Measurements from ENCODE around the gene INHBE.
A peak's percentile ranks its signal among the peaks of the same experiment; 100 is the strongest.

The INHBE gene

DNA sequence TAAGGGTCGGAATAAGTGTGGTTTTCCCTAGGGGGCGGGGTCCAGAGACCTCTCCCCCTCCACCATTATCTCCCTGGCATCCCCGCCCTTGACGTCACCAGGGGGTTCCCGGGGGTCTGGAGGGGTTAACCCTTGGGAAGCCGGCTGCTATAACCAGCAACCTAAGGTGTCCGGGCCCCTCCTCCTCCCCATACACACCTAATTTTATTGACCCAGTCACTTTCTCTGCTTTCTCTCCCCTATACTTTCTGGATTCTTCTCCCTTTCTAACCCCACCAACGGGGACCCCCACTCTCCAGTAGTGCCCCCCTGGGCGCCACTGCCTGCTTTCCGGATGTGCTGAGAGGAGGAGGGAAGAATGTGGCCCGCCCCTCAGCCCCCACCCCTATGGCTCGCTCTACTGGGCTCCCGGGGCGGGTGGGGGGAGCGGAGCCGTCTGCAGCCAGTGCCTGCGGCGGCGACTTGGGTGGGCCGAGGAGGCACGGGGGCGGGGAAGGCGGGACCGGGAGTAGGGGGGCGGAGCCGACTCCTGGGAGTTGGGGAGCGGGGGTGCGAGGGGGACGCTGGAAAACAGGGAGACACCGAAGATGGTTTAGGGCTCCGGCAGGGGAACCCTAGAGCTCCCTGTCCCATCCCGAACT is 6.3 kb downstream of the INHBE start:
- in situ Hi-C loops (cut with HindIII; ENCODE audit: low sequenced_read_pairs), result loop anchor here (25.0 kb wide), 1 partner anchor 149 kb away; no protein-coding TSS in a partner anchor
- H3K4me3 ChIP-seq (ENCODE audit: low read depth, low read length), result peak overlapping the region; percentile 51
- no peak for DNase-seq (ENCODE audit: low read depth)
- TF ChIP-seq, protein P1, sequence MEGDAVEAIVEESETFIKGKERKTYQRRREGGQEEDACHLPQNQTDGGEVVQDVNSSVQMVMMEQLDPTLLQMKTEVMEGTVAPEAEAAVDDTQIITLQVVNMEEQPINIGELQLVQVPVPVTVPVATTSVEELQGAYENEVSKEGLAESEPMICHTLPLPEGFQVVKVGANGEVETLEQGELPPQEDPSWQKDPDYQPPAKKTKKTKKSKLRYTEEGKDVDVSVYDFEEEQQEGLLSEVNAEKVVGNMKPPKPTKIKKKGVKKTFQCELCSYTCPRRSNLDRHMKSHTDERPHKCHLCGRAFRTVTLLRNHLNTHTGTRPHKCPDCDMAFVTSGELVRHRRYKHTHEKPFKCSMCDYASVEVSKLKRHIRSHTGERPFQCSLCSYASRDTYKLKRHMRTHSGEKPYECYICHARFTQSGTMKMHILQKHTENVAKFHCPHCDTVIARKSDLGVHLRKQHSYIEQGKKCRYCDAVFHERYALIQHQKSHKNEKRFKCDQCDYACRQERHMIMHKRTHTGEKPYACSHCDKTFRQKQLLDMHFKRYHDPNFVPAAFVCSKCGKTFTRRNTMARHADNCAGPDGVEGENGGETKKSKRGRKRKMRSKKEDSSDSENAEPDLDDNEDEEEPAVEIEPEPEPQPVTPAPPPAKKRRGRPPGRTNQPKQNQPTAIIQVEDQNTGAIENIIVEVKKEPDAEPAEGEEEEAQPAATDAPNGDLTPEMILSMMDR (IDR thresholded peaks at IDR 0.05; ENCODE audit: low read depth, low read length, missing control alignments), result no peak

DNA sequence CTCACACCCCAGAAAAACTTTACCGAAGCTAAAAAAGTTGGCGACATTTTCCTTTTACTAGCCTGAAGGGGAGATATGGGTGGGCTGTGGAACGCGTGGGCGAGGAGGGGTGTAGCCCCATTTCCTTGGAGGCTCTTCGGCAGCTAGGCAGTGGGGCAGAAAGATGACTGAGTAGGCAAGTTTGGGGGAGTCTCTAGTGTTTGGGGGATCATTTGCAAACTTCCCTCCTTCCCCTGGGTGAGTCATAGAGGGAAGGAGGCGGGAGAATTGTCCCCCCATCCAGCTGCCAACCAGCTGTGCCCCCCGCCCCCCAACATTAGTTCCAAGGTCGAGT is 6.8 kb downstream of the INHBE start:
- in situ Hi-C loops (cut with HindIII; ENCODE audit: low sequenced_read_pairs), result loop anchor here (25.0 kb wide), 1 partner anchor 150 kb away; no protein-coding TSS in a partner anchor
- H3K4me3 ChIP-seq (ENCODE audit: low read depth, low read length), result peak overlapping the region; percentile 51
- no peak for DNase-seq (ENCODE audit: low read depth)

DNA sequence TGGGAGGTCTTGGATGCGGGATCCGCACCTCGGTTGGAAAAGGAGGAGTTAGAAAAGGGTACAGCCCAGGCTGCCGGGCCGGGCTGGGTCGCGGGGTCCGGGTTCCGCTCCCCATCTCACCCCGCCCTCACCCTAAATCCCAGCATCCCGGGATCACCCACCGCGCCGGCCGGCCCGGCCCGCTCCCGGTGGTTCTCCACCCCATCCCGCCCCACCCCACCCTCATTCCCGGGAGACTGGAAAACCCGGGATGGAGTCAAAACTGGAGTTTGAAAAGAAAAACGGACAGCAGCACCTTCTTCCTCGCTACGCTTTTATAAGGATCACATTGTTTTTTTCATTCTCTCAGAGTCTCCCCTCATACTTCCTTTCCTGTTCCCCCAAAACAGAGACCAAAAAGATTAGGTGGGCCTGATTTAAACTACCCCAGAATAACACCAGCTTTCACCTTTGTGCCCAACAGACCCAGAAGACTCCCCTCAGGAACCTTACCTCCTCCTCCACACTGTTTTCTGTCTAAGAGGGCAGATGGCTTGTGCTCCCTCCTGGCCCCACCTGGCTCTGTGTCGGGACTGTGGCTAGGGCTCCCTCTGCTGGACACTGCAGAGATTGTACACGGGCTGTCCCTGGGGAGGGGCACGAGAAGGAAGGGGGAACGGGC is 7.3 kb downstream of the INHBE start:
- in situ Hi-C loops (cut with HindIII; ENCODE audit: low sequenced_read_pairs), result loop anchor here (25.0 kb wide), 1 partner anchor 150 kb away; no protein-coding TSS in a partner anchor
- TF ChIP-seq, protein P1 (IDR thresholded peaks at IDR 0.05; ENCODE audit: low read depth, low read length, missing control alignments), result peak; percentile 96
- peak overlapping the region; percentile 51 for H3K4me3 ChIP-seq (ENCODE audit: low read depth, low read length)
- DNase-seq (ENCODE audit: low read depth), result peak; percentile 66

More for the DNA sequence above, 6.8 kb downstream of the INHBE start:
- TF ChIP-seq, protein P1 (IDR thresholded peaks at IDR 0.05; ENCODE audit: low read depth, low read length, missing control alignments), result no peak

DNA sequence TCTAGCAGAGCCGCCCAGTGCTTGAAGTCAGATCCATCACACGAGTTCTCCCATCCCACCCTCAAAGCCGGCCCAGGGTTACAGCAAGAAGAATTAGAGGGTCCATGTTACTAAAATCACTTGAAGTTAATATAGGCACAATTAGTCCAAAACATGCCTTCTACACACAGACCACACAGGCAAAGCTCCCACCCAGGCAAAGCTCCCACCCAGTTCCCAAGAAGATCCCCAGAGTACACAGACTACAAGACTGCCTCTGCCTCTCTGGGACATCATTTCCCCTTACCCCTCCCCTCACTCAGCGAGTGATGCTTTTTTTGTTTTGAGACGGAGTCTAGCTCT is 7.8 kb downstream of the INHBE start:
- in situ Hi-C loops (cut with HindIII; ENCODE audit: low sequenced_read_pairs), result loop anchor here (25.0 kb wide), 1 partner anchor 151 kb away; no protein-coding TSS in a partner anchor
- TF ChIP-seq, protein P1 (IDR thresholded peaks at IDR 0.05; ENCODE audit: low read depth, low read length, missing control alignments), result no peak
- no peak for DNase-seq (ENCODE audit: low read depth)
- peak overlapping the region; percentile 51 for H3K4me3 ChIP-seq (ENCODE audit: low read depth, low read length)

DNA sequence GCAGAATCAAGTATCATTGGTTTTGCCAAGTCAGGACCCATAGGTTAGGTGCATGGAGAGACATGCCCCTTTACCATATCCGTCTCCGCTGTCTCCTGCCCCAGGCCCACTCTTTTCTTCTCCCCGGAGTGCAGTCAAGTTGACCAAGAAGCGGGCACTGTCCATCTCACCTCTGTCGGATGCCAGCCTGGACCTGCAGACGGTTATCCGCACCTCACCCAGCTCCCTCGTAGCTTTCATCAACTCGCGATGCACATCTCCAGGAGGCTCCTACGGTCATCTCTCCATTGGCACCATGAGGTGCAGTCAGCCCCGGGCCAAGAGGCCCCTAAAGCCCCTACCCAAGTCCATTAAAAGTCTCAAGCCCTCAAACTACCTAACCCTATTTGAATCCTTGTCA is 9.5 kb downstream of the INHBE start:
- H3K4me3 ChIP-seq (ENCODE audit: low read depth, low read length), result no peak overlapping the region
- TF ChIP-seq, protein P1 (IDR thresholded peaks at IDR 0.05; ENCODE audit: low read depth, low read length, missing control alignments), result no peak
- DNase-seq (ENCODE audit: low read depth), result no peak
- in situ Hi-C loops (cut with HindIII; ENCODE audit: low sequenced_read_pairs), result loop anchor here (25.0 kb wide), 1 partner anchor 152 kb away; no protein-coding TSS in a partner anchor

DNA sequence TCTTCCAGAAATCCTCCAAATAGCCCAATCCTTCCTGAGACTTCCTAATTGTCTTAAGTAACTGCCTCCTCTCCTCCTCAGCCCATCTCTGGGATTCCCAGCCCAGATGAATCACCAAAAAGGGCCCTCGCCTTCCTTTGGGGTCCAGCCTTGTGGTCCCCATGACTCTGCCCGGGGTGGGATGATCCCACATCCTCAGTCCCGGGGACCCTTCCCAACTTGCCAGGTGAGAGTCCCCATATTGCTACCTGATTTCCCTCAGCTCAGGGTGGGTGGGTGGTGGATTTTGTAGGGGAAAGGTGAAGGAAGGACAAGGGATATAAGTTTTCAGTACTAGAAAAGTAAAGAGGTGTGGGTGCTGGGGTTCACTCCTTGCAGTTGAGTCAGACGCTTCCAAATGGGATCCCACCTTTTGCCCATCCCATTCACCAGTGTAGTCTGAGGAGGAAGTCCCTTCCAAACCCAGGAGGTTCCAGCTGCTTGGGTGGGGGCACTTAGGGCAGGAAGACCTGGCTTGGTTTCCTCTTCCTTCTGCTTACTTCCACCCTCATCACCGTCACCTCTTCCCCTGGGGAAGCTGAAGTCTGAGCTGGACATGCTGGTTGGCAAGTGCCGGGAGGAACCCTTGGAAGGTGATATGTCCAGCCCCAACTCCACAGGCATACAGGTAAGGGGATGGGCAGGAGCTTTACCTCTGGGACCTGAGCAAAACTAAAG is 10.1 kb downstream of the INHBE start:
- TF ChIP-seq, protein P1 (IDR thresholded peaks at IDR 0.05; ENCODE audit: low read depth, low read length, missing control alignments), result no peak
- no peak overlapping the region for H3K4me3 ChIP-seq (ENCODE audit: low read depth, low read length)
- no peak for DNase-seq (ENCODE audit: low read depth)
- in situ Hi-C loops (cut with HindIII; ENCODE audit: low sequenced_read_pairs), result loop anchor here (25.0 kb wide), 1 partner anchor 153 kb away; no protein-coding TSS in a partner anchor
